Right lobe of liver (tissue), 4 donors: ENCODE results near the gene HNRNPU.

Source experiments
- POLR2A ChIP-seq: fragments of 450-650 bp; IDR thresholded peaks from one replicate; pipeline ENCODE4 v1.6.1; 2017; ENCODE audit warnings: antibody characterized with exemption, mild to moderate bottlenecking
- TF ChIP-seq, protein P1 (sequence below), 4 donors: fragments of 200-600 bp in 3 of 4; fragments of 450-650 bp in 1 of 4; IDR thresholded peaks; one replicate each; pipeline versions ENCODE4 v1.5.1 to v1.8.0; 2016 to 2022; ENCODE audit warnings: antibody characterized with exemption in 4 of 4, mild to moderate bottlenecking in 2 of 4
- donor health status: DM: no; HTN: no; CAD: no.
- donor health status: DM: no; HTN: no; CAD: no.
- donor health status: DM: no; HTN: yes; CAD: no.

DNA sequence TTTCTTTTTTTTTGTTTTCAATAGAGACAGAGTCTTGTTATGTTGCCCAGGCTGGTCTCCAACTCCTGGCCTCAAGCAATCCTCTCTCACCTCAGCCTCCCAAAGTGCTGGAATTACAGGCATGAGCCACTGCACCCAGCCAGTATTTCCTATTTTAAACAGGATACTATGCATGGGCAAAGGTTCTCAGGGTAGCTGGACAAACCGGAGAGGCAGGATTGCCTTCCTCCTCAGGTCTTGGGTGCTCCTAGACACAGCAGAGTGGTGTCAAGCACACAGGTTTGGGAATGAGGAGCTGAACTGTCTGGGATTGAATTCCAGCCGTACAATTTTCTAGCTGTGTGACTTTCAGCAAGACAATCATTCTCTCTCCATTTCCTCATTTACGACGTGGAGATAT lies 22.9 kb upstream of the HNRNPU start:
- TF ChIP-seq, protein P1, sequence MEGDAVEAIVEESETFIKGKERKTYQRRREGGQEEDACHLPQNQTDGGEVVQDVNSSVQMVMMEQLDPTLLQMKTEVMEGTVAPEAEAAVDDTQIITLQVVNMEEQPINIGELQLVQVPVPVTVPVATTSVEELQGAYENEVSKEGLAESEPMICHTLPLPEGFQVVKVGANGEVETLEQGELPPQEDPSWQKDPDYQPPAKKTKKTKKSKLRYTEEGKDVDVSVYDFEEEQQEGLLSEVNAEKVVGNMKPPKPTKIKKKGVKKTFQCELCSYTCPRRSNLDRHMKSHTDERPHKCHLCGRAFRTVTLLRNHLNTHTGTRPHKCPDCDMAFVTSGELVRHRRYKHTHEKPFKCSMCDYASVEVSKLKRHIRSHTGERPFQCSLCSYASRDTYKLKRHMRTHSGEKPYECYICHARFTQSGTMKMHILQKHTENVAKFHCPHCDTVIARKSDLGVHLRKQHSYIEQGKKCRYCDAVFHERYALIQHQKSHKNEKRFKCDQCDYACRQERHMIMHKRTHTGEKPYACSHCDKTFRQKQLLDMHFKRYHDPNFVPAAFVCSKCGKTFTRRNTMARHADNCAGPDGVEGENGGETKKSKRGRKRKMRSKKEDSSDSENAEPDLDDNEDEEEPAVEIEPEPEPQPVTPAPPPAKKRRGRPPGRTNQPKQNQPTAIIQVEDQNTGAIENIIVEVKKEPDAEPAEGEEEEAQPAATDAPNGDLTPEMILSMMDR (IDR thresholded peaks at IDR 0.05): no peak
- TF ChIP-seq POLR2A: no peak
